GM23338 (cell line): ENCODE measurements around the gene OTOP2. TPM values are rescaled to one million over a fixed set of nuclear protein-coding genes. Genes with fewer than 3 reads are reported as not detected.

ENCODE experiments used
- ATAC-seq: fragments of 200-7000 bp; cut with Tn5 transposase; 3 replicates; pipeline ENCODE4 v1.9.1; 2020
- DNase-seq: peaks from one replicate; pipeline ENCODE4 v3.0.0-alpha.2; 2015; ENCODE audit warnings: low spot score
- H2AFZ ChIP-seq: fragments of 200-600 bp; sonication (generic); 2 replicates; pipeline ENCODE4 v1.8.0; 2016; ENCODE audit warnings: antibody characterized with exemption, mild to moderate bottlenecking, moderate library complexity
- H3F3A ChIP-seq: fragments of 200-600 bp; sonication (generic); replicated peaks from 2 replicates; pipeline ENCODE4 v1.8.0; 2017; ENCODE audit warnings: antibody characterized with exemption, mixed run types, low read depth
- H3K27ac ChIP-seq: fragments of 200-600 bp; sonication (generic); 2 replicates; pipeline ENCODE4 v1.6.1; 2016; ENCODE audit warnings: low read depth
- H3K27me3 ChIP-seq: fragments of 200-600 bp; sonication (generic); 2 replicates; pipeline ENCODE4 v1.8.0; 2016; ENCODE audit warnings: mild to moderate bottlenecking, mixed run types, moderate library complexity; ENCODE audit not compliant: insufficient read depth
- H3K36me3 ChIP-seq: fragments of 200-600 bp; sonication (generic); 2 replicates; pipeline ENCODE4 v1.8.0; 2016; ENCODE audit warnings: mild to moderate bottlenecking; ENCODE audit not compliant: insufficient read depth
- H3K4me1 ChIP-seq: fragments of 200-600 bp; sonication (generic); 2 replicates; pipeline ENCODE4 v1.8.0; 2016; ENCODE audit warnings: mild to moderate bottlenecking, moderate library complexity; ENCODE audit not compliant: insufficient read depth
- H3K4me2 ChIP-seq: fragments of 200-600 bp; sonication (generic); 2 replicates; pipeline ENCODE4 v1.7.1; 2017; ENCODE audit warnings: mixed run types
- H3K4me3 ChIP-seq: fragments of 200-600 bp; sonication (generic); 2 replicates; pipeline ENCODE4 v1.6.1; 2016; ENCODE audit warnings: mixed run types
- H3K79me2 ChIP-seq: fragments of 200-600 bp; sonication (generic); replicated peaks from 2 replicates; pipeline ENCODE4 v1.8.0; 2017; ENCODE audit warnings: mild to moderate bottlenecking; ENCODE audit not compliant: insufficient read depth
- H3K9me2 ChIP-seq: fragments of 200-600 bp; sonication (generic); 2 replicates; pipeline ENCODE4 v1.8.0; 2017; ENCODE audit not compliant: insufficient read depth
- H4K20me1 ChIP-seq: fragments of 200-600 bp; sonication (generic); replicated peaks from 2 replicates; pipeline ENCODE4 v1.8.0; 2017; ENCODE audit warnings: mild to moderate bottlenecking; ENCODE audit not compliant: insufficient read depth
- H3K27ac Mint-ChIP-seq: 2 replicates; pipeline ENCODE4 v1.8.0; 2020; ENCODE audit warnings: inconsistent platforms, mild to moderate bottlenecking, moderate library complexity, mixed read lengths
- H3K27me3 Mint-ChIP-seq: 3 replicates; pipeline ENCODE4 v1.8.0; 2022; ENCODE audit warnings: low read depth, mild to moderate bottlenecking, moderate library complexity, mixed read lengths, inconsistent platforms; ENCODE audit not compliant: insufficient read depth, poor library complexity
- H3K36me3 Mint-ChIP-seq: 3 replicates; pipeline ENCODE4 v1.8.0; 2021; ENCODE audit warnings: low read depth, mild to moderate bottlenecking, inconsistent platforms, moderate library complexity, mixed read lengths
- H3K4me1 Mint-ChIP-seq: 3 replicates; pipeline ENCODE4 v1.8.0; 2020; ENCODE audit warnings: mild to moderate bottlenecking, inconsistent platforms, mixed read lengths
- H3K4me3 Mint-ChIP-seq: 3 replicates; pipeline ENCODE4 v1.8.0; 2021; ENCODE audit warnings: moderate library complexity, mild to moderate bottlenecking, inconsistent platforms, mixed read lengths
- H3K9me3 Mint-ChIP-seq: 3 replicates; pipeline ENCODE4 v1.8.0; 2020; ENCODE audit warnings: moderate library complexity, mild to moderate bottlenecking, inconsistent platforms, mixed read lengths
- EZH2phosphoT487 ChIP-seq: fragments of 200-600 bp; sonication (generic); IDR thresholded peaks from one replicate; pipeline ENCODE4 v1.8.1; 2018; ENCODE audit warnings: antibody characterized with exemption; ENCODE audit not compliant: unreplicated experiment
- JUNB ChIP-seq: IDR thresholded peaks from one replicate; pipeline ENCODE4 v1.6.1; 2016; ENCODE audit warnings: antibody characterized with exemption; ENCODE audit not compliant: unreplicated experiment
- NANOG ChIP-seq: IDR thresholded peaks from 2 replicates; pipeline ENCODE4 v1.6.1; 2016; ENCODE audit warnings: antibody characterized with exemption, borderline replicate concordance
- REST ChIP-seq: IDR thresholded peaks from one replicate; pipeline ENCODE4 v1.6.1; 2018; ENCODE audit warnings: antibody characterized with exemption; ENCODE audit not compliant: unreplicated experiment
- STAT1 ChIP-seq: IDR thresholded peaks from one replicate; pipeline ENCODE4 v1.6.1; 2016; ENCODE audit warnings: antibody characterized with exemption; ENCODE audit not compliant: unreplicated experiment
- ZNF114 ChIP-seq: fragments of 250-450 bp; sonication (Bioruptor Pico); IDR thresholded peaks from 2 replicates; pipeline ENCODE4 v1.5.0; 2020; ENCODE audit warnings: mild to moderate bottlenecking, moderate library complexity
- polyA plus RNA-seq: library from polyadenylated mRNA; unstranded; fragments of >200 nt; fragmentation: Nextera tagmentation; extraction: Ambion mirVana; gene quantifications from 2 replicates; pipeline ENCODE4 v1.2.1, GENCODE V29; 2016
- total RNA-seq: library from RNA; depleted of rRNA; stranded (reverse); fragments of >200 nt; shearing (Covaris generic); gene quantifications from 2 replicates; pipeline ENCODE4 v1.2.3, GENCODE V29; 2014
- TF ChIP-seq, protein P1 (sequence below): fragments of 250-450 bp; sonication (Bioruptor Pico); IDR thresholded peaks from 2 replicates; pipeline ENCODE4 v1.5.0; 2020; ENCODE audit warnings: mild to moderate bottlenecking, moderate library complexity
- TF ChIP-seq, protein P2 (sequence below): IDR thresholded peaks from 2 replicates; pipeline ENCODE4 v1.6.1; 2016; ENCODE audit warnings: antibody characterized with exemption
- TF ChIP-seq, protein P3 (sequence below), 2 experiments: fragments of 200-600 bp in 1 of 2; sonication (generic) in 1 of 2; conservative IDR thresholded peaks; 2 replicates each; pipeline versions ENCODE4 v1.5.1 to v1.6.1; 2016 to 2017; ENCODE audit warnings: antibody characterized with exemption in 2 of 2, low read depth in 2 of 2, mild to moderate bottlenecking in 2 of 2, moderate library complexity in 1 of 2

OTOP2 gene
- total and polyA plus RNA-seq, 2 experiments from 2014 or later = not detected

DNA sequence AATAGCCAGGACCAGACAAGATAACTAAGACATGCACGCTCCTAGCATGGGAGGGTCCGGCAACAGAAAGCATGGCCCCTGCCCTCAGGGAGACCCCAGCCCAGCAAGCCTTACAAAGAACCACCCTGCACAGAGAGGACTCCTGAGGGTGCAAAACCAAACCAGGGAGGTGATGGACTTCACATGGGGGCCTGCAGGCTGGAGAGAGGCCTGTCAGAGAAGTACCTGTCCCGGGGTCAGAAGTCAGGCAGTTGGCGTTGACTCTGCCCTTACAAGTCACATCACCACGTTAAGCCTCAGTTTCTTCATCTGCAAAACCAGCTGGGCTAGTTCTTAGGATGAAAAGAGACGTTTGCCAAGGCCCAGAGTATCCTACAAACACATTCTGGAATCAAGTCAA is 4.7 kb downstream of the OTOP2 start:
- no peak for ATAC-seq
- no peak for DNase-seq
- Histone ChIP-seq H3F3A (no peaks in the 10 kb centered on the region), H3K36me3 (no peaks in the 10 kb centered on the region), H4K20me1 (no peaks in the 10 kb centered on the region), H3K27ac (no peak overlapping the region), H3K4me3 (no peak overlapping the region), H2AFZ (no peak overlapping the region), H3K9me2 (no peaks in the 10 kb centered on the region), H3K27me3 (peaks cover 78% of the 10 kb centered on the region), H3K4me2 (no peak overlapping the region), H3K79me2 (no peaks in the 10 kb centered on the region), H3K4me1 (peaks cover 10% of the 10 kb centered on the region; the same call in 1 of the 2 replicates)
- Mint-ChIP-seq H3K36me3 (no peaks in the 10 kb centered on the region), H3K4me3 (no peak overlapping the region), H3K27me3 (peaks cover 58% of the 10 kb centered on the region), H3K27ac (no peak overlapping the region), H3K9me3 (no peaks in the 10 kb centered on the region), H3K4me1 (peaks cover 4% of the 10 kb centered on the region)
- no peak for TF ChIP-seq EZH2phosphoT487

DNA sequence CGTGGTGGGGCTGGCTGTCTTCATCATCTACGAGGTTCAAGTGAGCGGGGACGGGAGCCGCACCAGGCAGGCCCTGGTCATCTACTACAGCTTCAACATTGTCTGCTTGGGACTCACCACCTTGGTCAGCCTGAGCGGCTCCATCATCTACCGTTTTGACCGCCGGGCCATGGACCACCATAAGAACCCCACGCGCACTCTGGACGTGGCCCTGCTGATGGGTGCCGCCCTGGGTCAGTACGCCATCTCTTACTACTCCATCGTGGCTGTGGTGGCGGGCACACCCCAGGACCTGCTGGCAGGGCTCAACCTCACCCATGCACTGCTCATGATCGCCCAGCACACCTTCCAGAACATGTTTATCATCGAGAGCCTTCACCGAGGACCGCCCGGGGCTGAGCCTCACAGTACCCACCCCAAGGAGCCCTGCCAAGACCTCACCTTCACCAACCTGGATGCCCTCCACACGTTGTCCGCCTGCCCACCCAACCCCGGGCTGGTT is 6.5 kb downstream of the OTOP2 start:
- DNase-seq = no peak
- H3K9me3 Mint-ChIP-seq = no peaks in the 10 kb centered on the region
- no peak overlapping the region for H3K4me3 Mint-ChIP-seq
- Histone ChIP-seq H3K27ac (no peak overlapping the region), H3K36me3 (no peaks in the 10 kb centered on the region), H3K4me2 (no peak overlapping the region), H3K79me2 (no peaks in the 10 kb centered on the region), H3K4me3 (no peak overlapping the region), H2AFZ (no peak overlapping the region), H3K9me2 (no peaks in the 10 kb centered on the region), H3K4me1 (no peaks in the 10 kb centered on the region), H3F3A (no peaks in the 10 kb centered on the region), H3K27me3 (peaks cover 78% of the 10 kb centered on the region), H4K20me1 (no peaks in the 10 kb centered on the region)
- no peak for ATAC-seq
- peaks cover 7% of the 10 kb centered on the region for H3K4me1 Mint-ChIP-seq
- H3K27me3 Mint-ChIP-seq = peaks cover 56% of the 10 kb centered on the region
- no peak overlapping the region for H3K27ac Mint-ChIP-seq
- no peaks in the 10 kb centered on the region for H3K36me3 Mint-ChIP-seq
- TF ChIP-seq NANOG = no peak
- TF ChIP-seq, protein P1, sequence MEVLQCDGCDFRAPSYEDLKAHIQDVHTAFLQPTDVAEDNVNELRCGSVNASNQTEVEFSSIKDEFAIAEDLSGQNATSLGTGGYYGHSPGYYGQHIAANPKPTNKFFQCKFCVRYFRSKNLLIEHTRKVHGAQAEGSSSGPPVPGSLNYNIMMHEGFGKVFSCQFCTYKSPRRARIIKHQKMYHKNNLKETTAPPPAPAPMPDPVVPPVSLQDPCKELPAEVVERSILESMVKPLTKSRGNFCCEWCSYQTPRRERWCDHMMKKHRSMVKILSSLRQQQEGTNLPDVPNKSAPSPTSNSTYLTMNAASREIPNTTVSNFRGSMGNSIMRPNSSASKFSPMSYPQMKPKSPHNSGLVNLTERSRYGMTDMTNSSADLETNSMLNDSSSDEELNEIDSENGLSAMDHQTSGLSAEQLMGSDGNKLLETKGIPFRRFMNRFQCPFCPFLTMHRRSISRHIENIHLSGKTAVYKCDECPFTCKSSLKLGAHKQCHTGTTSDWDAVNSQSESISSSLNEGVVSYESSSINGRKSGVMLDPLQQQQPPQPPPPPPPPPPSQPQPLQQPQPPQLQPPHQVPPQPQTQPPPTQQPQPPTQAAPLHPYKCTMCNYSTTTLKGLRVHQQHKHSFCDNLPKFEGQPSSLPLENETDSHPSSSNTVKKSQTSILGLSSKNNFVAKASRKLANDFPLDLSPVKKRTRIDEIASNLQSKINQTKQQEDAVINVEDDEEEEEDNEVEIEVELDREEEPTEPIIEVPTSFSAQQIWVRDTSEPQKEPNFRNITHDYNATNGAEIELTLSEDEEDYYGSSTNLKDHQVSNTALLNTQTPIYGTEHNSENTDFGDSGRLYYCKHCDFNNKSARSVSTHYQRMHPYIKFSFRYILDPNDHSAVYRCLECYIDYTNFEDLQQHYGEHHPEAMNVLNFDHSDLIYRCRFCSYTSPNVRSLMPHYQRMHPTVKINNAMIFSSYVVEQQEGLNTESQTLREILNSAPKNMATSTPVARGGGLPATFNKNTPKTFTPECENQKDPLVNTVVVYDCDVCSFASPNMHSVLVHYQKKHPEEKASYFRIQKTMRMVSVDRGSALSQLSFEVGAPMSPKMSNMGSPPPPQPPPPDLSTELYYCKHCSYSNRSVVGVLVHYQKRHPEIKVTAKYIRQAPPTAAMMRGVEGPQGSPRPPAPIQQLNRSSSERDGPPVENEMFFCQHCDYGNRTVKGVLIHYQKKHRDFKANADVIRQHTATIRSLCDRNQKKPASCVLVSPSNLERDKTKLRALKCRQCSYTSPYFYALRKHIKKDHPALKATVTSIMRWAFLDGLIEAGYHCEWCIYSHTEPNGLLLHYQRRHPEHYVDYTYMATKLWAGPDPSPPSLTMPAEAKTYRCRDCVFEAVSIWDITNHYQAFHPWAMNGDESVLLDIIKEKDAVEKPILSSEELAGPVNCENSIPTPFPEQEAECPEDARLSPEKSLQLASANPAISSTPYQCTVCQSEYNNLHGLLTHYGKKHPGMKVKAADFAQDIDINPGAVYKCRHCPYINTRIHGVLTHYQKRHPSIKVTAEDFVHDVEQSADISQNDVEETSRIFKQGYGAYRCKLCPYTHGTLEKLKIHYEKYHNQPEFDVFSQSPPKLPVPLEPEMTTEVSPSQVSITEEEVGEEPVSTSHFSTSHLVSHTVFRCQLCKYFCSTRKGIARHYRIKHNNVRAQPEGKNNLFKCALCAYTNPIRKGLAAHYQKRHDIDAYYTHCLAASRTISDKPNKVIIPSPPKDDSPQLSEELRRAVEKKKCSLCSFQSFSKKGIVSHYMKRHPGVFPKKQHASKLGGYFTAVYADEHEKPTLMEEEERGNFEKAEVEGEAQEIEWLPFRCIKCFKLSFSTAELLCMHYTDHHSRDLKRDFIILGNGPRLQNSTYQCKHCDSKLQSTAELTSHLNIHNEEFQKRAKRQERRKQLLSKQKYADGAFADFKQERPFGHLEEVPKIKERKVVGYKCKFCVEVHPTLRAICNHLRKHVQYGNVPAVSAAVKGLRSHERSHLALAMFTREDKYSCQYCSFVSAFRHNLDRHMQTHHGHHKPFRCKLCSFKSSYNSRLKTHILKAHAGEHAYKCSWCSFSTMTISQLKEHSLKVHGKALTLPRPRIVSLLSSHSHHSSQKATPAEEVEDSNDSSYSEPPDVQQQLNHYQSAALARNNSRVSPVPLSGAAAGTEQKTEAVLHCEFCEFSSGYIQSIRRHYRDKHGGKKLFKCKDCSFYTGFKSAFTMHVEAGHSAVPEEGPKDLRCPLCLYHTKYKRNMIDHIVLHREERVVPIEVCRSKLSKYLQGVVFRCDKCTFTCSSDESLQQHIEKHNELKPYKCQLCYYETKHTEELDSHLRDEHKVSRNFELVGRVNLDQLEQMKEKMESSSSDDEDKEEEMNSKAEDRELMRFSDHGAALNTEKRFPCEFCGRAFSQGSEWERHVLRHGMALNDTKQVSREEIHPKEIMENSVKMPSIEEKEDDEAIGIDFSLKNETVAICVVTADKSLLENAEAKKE (CRISPR knock-in tag) = no peak
- TF ChIP-seq REST = no peak
- TF ChIP-seq, protein P2, sequence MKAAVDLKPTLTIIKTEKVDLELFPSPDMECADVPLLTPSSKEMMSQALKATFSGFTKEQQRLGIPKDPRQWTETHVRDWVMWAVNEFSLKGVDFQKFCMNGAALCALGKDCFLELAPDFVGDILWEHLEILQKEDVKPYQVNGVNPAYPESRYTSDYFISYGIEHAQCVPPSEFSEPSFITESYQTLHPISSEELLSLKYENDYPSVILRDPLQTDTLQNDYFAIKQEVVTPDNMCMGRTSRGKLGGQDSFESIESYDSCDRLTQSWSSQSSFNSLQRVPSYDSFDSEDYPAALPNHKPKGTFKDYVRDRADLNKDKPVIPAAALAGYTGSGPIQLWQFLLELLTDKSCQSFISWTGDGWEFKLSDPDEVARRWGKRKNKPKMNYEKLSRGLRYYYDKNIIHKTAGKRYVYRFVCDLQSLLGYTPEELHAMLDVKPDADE = no peak
- TF ChIP-seq STAT1 = no peak
- no peak for TF ChIP-seq JUNB
- no peak for TF ChIP-seq EZH2phosphoT487
- TF ChIP-seq, protein P3, sequence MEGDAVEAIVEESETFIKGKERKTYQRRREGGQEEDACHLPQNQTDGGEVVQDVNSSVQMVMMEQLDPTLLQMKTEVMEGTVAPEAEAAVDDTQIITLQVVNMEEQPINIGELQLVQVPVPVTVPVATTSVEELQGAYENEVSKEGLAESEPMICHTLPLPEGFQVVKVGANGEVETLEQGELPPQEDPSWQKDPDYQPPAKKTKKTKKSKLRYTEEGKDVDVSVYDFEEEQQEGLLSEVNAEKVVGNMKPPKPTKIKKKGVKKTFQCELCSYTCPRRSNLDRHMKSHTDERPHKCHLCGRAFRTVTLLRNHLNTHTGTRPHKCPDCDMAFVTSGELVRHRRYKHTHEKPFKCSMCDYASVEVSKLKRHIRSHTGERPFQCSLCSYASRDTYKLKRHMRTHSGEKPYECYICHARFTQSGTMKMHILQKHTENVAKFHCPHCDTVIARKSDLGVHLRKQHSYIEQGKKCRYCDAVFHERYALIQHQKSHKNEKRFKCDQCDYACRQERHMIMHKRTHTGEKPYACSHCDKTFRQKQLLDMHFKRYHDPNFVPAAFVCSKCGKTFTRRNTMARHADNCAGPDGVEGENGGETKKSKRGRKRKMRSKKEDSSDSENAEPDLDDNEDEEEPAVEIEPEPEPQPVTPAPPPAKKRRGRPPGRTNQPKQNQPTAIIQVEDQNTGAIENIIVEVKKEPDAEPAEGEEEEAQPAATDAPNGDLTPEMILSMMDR (conservative IDR thresholded peaks at IDR 0.05; ENCODE audit: low read depth in 2 of 2) = no peak
- no peak for TF ChIP-seq ZNF114 (CRISPR knock-in tag)
